D721Med (cell line): ENCODE data around the gene HELZ2.
A peak's percentile ranks its signal among the peaks of the same experiment; 100 is the strongest.

Source experiments
- DNase-seq: peaks from one replicate; pipeline ENCODE4 v3.0.0; 2011; ENCODE audit warnings: low spot score; ENCODE audit not compliant: insufficient read length
- FAIRE-seq: peaks from 2 replicates; lab custom pipeline; 2011; peaks lifted over from hg19 to GRCh38; lab: Jason Lieb, UNC
- TF ChIP-seq, protein P1 (sequence below): IDR thresholded peaks from 2 replicates; pipeline ENCODE4 v1.5.1; 2012; ENCODE audit warnings: mild to moderate bottlenecking, control low read depth; ENCODE audit not compliant: insufficient read depth; ENCODE audit errors: missing control alignments

HELZ2 gene, protein sequence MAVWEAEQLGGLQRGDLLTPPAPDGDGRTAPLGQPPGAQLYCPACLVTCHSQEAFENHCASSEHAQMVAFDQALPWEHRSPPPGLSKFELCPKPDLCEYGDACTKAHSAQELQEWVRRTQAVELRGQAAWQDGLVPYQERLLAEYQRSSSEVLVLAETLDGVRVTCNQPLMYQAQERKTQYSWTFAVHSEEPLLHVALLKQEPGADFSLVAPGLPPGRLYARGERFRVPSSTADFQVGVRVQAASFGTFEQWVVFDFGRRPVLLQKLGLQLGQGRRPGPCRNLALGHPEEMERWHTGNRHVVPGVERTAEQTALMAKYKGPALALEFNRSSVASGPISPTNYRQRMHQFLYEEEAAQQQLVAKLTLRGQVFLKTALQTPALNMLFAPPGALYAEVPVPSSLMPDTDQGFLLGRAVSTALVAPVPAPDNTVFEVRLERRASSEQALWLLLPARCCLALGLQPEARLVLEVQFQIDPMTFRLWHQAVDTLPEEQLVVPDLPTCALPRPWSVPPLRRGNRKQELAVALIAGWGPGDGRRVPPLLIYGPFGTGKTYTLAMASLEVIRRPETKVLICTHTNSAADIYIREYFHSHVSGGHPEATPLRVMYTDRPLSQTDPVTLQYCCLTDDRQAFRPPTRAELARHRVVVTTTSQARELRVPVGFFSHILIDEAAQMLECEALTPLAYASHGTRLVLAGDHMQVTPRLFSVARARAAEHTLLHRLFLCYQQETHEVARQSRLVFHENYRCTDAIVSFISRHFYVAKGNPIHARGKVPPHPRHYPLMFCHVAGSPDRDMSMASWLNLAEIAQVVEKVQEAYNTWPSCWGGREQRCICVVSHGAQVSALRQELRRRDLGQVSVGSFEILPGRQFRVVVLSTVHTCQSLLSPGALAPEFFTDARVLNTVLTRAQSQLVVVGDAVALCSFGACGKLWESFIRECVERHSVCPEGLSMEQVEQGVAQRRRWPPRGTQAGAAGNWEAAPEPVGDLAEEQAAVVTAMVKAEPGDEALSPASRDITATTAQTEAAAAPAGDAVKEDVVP (N-terminal part only)

DNA sequence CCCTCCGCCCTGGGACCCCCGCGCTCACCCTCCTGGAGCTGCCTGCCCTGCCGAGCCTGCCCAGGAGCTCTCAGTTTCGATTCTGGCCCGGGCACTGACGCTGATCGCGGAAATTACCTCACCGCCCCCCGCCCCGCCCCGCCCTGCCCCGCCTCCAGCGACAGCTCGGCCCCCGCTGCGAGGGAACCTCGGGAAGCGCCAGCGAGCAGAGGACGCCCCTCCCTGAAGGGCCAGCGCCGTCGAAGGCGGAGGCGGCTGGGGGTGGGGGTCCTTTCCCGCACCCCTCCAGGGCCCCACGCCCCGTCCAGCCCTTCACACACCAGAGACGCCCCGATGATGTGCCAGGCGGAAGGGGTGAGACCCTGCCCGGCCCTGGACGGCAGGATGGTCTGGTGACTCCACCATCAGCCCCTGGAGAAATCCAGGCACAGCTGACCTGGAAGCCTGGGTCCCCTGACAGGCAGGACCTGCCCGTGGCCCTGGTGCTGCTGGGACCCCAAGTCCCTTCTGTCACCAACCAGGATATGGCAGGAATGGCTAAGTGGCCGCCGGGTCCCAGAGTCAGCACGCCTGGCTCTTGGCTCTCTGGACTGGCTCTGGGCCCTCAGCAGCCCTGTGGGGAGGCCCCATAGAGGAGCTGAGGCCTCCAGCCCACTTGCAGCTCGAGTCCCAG is at the start of gene HELZ2:
Gene HELZ2, minus strand, starts transcription at position 84 of the 673 bp plus-strand sequence. CDS start 1,854 bp downstream, outside the sequence.
- peak; percentile 75 for DNase-seq
- TF ChIP-seq, protein P1, sequence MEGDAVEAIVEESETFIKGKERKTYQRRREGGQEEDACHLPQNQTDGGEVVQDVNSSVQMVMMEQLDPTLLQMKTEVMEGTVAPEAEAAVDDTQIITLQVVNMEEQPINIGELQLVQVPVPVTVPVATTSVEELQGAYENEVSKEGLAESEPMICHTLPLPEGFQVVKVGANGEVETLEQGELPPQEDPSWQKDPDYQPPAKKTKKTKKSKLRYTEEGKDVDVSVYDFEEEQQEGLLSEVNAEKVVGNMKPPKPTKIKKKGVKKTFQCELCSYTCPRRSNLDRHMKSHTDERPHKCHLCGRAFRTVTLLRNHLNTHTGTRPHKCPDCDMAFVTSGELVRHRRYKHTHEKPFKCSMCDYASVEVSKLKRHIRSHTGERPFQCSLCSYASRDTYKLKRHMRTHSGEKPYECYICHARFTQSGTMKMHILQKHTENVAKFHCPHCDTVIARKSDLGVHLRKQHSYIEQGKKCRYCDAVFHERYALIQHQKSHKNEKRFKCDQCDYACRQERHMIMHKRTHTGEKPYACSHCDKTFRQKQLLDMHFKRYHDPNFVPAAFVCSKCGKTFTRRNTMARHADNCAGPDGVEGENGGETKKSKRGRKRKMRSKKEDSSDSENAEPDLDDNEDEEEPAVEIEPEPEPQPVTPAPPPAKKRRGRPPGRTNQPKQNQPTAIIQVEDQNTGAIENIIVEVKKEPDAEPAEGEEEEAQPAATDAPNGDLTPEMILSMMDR, result no peak
- FAIRE-seq, result no peak

DNA sequence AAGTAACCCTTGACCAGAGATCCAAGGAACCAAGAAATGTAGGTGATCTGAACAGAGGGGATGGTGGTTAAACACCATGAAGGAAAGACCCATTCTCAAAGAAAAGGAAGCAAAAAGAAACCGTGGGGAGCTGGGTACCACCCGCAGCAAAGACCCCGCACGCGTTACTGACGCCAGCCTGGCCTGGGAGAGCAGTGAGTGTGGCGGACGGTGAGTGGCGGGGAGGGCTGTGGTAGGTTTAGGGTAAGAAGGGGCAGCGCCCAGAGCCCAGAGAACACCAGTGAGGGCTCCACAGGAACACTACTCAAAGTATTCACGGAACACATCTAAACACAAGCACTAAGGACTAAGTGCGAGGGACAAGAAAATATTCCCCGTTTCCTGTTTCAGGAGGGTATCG is 48.7 kb upstream of the HELZ2 start:
- TF ChIP-seq, protein P1, result no peak

DNA sequence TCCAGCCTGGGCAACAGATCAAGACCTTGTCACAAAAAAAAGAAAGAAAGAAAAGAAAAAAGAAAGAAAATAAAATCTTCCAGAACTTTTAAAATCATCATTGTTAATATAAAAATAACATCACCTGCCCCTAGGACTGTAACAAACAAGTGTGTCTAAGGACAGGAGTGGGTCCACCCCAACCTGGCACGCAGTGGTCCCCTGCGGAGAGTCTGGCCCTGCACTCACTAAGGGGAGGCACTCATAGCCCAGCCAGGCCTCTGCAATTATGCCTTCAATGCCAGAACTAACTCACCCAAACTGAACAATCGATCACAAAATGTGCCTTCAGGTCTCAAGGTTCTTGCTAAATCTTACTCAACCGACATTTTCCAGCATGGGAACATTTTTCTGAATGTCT is 48.1 kb upstream of the HELZ2 start:
- DNase-seq (no peak), FAIRE-seq (no peak)
- TF ChIP-seq, protein P1, result no peak

More for the DNA sequence above, 48.7 kb upstream of the HELZ2 start:
- FAIRE-seq, result no peak
- DNase-seq, result no peak

DNA sequence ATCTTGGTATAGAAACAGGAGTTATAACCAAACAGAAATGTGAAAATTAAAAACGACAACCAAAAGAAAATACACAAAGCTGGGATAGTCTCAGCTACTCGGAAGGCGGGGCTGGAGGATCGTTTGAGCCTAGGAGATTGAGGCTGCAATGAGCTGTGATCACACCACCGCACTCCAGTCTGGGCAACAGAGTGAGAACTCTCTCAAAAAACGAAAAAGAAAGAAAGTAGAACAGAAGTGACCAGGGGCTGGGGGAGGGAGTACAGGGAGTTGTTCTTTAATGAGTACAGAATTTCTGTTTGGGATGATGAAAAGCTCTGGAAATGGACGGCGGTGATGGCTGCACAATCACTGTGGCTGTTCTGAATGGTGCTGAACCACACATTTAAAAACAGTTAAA is 47.0 kb upstream of the HELZ2 start:
- TF ChIP-seq, protein P1, result no peak
- DNase-seq (no peak), FAIRE-seq (no peak)

DNA sequence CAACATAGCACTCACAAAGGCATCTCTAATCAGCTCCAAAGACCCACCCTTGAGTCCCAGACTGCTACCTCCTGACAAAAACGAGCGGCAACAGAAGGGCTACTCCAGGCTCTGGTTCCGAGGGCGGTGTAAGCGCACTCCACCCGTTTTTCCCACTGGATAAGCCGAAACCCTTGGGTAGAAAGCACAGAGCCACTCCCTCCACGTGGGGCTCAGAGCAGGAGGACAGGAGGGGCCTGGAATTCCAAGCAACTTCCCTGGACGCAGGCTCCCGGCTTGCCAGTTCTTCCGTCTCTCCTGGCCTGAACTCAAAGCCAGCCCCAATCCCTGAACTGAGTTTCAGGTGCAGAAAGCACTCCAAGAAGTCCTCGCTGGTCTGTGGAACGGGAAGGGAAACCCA is 45.5 kb upstream of the HELZ2 start:
- TF ChIP-seq, protein P1, result no peak
- DNase-seq, result no peak
- FAIRE-seq, result no peak

DNA sequence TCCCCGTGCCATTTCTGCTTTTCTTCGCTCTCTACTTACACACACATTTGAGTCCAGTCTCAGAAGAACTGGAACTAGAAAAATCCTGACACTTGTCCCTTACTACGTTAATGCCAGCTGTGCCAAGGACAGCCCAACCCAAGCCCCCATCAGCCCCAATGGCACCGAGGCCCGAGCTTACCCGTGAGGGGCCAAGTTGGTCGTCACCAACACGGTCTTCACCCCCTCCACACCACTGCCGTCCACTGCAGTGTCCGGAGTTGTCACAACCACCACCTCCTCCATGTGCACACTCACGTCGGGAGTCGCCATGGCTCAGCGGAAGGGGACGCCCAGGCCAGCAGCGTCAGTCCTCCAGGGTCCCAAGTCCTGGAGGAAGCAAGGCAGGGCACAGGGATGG is 45.0 kb upstream of the HELZ2 start:
- no peak for FAIRE-seq
- DNase-seq, result no peak
- TF ChIP-seq, protein P1, result no peak
